ENCODE measurements around the gene CD81. TPM values are rescaled to one million over a fixed set of nuclear protein-coding genes. Genes with fewer than 3 reads are reported as not detected.

CD81 gene
- total and polyA plus RNA-seq, 10 of the 15 experiments (the other 5 are each of a cell fraction or from before 2014, with no cell fraction given), result 2.0 to 145 (median 57.2) TPM

DNA sequence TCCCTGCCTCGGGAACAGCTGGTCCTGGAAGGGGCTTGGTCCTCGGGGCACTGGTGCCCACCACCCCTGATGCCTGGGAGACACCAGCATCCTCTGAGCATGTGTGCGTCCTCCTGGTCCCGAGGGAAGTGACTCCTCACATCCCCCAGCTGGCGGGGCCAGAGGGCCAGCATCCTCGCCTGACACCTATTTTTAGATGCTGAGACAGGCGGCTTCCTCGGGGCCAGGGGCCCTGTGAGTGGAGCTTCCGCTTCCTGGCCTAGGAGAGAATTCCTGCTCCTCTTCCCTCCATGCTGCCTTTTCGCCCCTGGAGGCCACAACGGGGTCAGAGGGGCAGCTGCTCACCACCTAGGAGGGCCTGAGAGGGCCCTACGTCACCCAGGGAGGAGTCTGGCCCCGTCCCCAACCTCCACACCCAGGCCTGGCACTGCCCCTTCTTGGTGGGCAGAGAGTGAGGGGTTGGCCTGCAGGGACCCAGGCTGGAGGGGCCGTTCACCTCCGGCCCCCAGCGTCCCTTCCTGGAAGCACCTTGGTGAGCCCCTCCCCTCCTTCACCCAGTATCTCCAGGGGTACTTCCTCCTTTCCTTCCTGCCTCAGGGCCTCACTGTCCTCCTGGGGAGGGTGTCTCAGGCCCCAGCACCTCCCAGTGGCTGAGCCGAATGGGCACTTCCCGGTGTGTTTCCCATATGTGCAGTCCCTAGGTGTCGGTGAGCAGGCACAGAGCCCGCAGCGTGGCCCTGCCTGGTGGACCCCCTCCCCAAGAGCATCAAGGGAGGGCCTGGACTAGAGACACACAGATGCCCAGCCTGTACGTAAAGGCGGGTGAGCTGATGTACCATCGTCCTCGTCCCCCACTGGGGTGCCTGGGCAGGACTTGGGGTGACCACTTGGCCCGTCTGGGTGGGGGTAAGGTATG, 6.1 kb downstream of the CD81 start (continued):
- TF ChIP-seq KDM1A (IDR thresholded peaks at IDR 0.05; ENCODE audit: borderline replicate concordance) (no peak), POU2F2 (IDR thresholded peaks at IDR 0.05; ENCODE audit: borderline replicate concordance, low read depth, low read length) (0 out of 3 replicates have a peak, but pooled peaks have one; percentile 8), TCF3 (IDR thresholded peaks at IDR 0.05; ENCODE audit: borderline replicate concordance, insufficient read depth, low read depth, low read length) (0 out of 2 replicates have a peak, but pooled peaks have one; percentile 5), IKZF1 (conservative IDR thresholded peaks at IDR 0.05) (peak; percentile 53), YY1 (IDR thresholded peaks at IDR 0.05; ENCODE audit: low read depth, low read length) (no peak), FOXK2 (IDR thresholded peaks at IDR 0.05) (no peak), NR2F1 (conservative IDR thresholded peaks at IDR 0.05) (peak; percentile 61), ZNF274 (IDR thresholded peaks at IDR 0.05; ENCODE audit: insufficient read depth, insufficient read length) (no peak), CHD4 (IDR thresholded peaks at IDR 0.05) (no peak), ZNF217 (IDR thresholded peaks at IDR 0.05) (no peak), RAD21 (IDR thresholded peaks at IDR 0.05; ENCODE audit: insufficient read depth, low read depth, low read length) (no peak), FOXM1 (IDR thresholded peaks at IDR 0.05; ENCODE audit: low read depth, low read length) (no peak), FOS (IDR thresholded peaks at IDR 0.05; ENCODE audit: borderline replicate concordance, extremely low read depth, insufficient read length) (no peak), GATAD2B (conservative IDR thresholded peaks at IDR 0.05; ENCODE audit: low read depth) (0 out of 2 replicates have a peak, but pooled peaks have one; percentile 45), MEF2B (IDR thresholded peaks at IDR 0.05; ENCODE audit: partially characterized antibody, poor library complexity, severe bottlenecking) (peak; percentile 31), SP1 (IDR thresholded peaks at IDR 0.05; ENCODE audit: low read depth, low read length) (no peak), POLR2A (IDR thresholded peaks at IDR 0.05; ENCODE audit: low read depth, low read length) (no peak; the same call in 1 of the 2 replicates), SPI1 (IDR thresholded peaks at IDR 0.05; ENCODE audit: borderline replicate concordance, insufficient read depth, low read depth, low read length) (0 out of 2 replicates have a peak, but pooled peaks have one; percentile 6), MEF2A (IDR thresholded peaks at IDR 0.05; ENCODE audit: insufficient read depth, low read depth, low read length) (no peak), HDGF (IDR thresholded peaks at IDR 0.05) (no peak)
- TF ChIP-seq, protein P1, sequence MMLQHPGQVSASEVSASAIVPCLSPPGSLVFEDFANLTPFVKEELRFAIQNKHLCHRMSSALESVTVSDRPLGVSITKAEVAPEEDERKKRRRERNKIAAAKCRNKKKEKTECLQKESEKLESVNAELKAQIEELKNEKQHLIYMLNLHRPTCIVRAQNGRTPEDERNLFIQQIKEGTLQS (IDR thresholded peaks at IDR 0.05; ENCODE audit: borderline replicate concordance, extremely low read depth, low read depth, low read length), result no peak
- TF ChIP-seq, protein P2, sequence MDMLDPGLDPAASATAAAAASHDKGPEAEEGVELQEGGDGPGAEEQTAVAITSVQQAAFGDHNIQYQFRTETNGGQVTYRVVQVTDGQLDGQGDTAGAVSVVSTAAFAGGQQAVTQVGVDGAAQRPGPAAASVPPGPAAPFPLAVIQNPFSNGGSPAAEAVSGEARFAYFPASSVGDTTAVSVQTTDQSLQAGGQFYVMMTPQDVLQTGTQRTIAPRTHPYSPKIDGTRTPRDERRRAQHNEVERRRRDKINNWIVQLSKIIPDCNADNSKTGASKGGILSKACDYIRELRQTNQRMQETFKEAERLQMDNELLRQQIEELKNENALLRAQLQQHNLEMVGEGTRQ (IDR thresholded peaks at IDR 0.05; ENCODE audit: borderline replicate concordance, low read depth, low read length), result no peak
- TF ChIP-seq, protein P3, sequence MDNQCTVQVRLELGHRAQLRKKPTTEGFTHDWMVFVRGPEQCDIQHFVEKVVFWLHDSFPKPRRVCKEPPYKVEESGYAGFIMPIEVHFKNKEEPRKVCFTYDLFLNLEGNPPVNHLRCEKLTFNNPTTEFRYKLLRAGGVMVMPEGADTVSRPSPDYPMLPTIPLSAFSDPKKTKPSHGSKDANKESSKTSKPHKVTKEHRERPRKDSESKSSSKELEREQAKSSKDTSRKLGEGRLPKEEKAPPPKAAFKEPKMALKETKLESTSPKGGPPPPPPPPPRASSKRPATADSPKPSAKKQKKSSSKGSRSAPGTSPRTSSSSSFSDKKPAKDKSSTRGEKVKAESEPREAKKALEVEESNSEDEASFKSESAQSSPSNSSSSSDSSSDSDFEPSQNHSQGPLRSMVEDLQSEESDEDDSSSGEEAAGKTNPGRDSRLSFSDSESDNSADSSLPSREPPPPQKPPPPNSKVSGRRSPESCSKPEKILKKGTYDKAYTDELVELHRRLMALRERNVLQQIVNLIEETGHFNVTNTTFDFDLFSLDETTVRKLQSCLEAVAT (IDR thresholded peaks at IDR 0.05), result no peak
- TF ChIP-seq, protein P4, sequence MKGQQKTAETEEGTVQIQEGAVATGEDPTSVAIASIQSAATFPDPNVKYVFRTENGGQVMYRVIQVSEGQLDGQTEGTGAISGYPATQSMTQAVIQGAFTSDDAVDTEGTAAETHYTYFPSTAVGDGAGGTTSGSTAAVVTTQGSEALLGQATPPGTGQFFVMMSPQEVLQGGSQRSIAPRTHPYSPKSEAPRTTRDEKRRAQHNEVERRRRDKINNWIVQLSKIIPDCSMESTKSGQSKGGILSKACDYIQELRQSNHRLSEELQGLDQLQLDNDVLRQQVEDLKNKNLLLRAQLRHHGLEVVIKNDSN (IDR thresholded peaks at IDR 0.05; ENCODE audit: borderline replicate concordance, extremely low read length, insufficient read depth, low read depth, low read length), result no peak

Data from GM12878 (cell line).